Tibial artery (tissue), 4 donors: ENCODE measurements around the gene C6orf52.

Experiments
- DNase-seq, 2 donors: peaks; one replicate each; pipeline ENCODE4 v3.0.0-alpha.2; 2019
- H3K27ac ChIP-seq, 2 donors: fragments of 200-600 bp; sonication (generic) in 1 of 2; 1 replicate in 1 of 2; 2 replicates in 1 of 2; pipeline ENCODE4 v1.5.1; 2018 to 2019; ENCODE audit warnings: mild to moderate bottlenecking in 1 of 2
- H3K27me3 ChIP-seq, 2 donors: fragments of 200-600 bp; sonication (generic) in 1 of 2; one replicate each; pipeline versions ENCODE4 v1.5.1 to v1.6.0; 2016 to 2019
- H3K36me3 ChIP-seq, 3 donors: fragments of 200-600 bp; sonication (generic) in 2 of 3; one replicate each; pipeline ENCODE4 v1.5.1; 2016 to 2019; ENCODE audit warnings: mild to moderate bottlenecking in 2 of 3
- H3K4me1 ChIP-seq, 4 donors: fragments of 200-600 bp; sonication (generic) in 2 of 4; 1 replicate in 3 of 4; 2 replicates in 1 of 4; pipeline ENCODE4 v1.5.1; 2016 to 2019
- H3K4me3 ChIP-seq, 2 donors: fragments of 200-600 bp; sonication (generic) in 1 of 2; 1 replicate in 1 of 2; 2 replicates in 1 of 2; pipeline ENCODE4 v1.5.1; 2018 to 2019; ENCODE audit warnings: mild to moderate bottlenecking in 2 of 2
- H3K9me3 ChIP-seq, 3 donors: fragments of 200-600 bp; sonication (generic) in 1 of 3; one replicate each; pipeline ENCODE4 v1.5.1; 2016 to 2019
- CTCF ChIP-seq, 2 experiments: fragments of 200-600 bp in 1 of 2; fragments of 450-650 bp in 1 of 2; IDR thresholded peaks; one replicate each; pipeline ENCODE4 v1.5.1; 2017 to 2019; ENCODE audit warnings: antibody characterized with exemption in 2 of 2, mild to moderate bottlenecking in 1 of 2, moderate library complexity in 1 of 2
- intact Hi-C: fragments of 100-400 bp; cut with DNase I; formaldehyde crosslinking; loops from one replicate; pipeline ENCODE4 v1.15.0; 2023; ENCODE audit warnings: low total_unique reads

C6orf52 gene

DNA sequence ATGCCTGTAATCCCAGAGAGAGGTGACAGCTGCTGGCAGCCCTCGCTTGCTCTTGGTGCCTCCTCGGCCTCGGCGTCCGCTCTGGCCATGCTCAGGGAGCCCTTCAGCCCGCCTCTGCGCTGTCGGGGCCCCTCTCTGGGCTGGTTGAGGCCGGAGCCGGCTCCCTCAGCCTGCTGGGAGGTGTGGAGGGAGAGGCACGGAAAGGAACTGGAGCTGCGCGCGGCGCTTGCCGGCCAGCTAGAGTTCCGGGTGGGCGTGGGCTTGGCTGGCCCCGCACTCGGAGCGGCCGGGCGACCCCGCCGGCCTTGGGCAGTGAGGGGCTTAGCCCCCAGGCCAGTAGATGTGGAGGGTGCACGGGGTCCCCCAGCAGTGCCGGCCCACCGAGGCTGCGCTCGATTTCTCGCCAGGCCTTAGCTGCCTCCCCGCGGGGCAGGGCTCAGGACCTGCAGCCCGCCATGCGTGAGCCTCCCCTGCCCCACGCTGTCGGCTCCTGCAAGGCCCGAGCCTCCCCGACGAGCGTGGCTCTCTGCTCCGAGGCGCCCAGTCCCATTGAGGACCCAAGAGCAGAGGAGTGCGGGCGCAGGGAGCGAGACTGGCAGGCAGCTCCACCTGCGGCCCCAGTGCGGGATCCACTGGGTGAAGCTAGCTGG, 34.6 kb downstream of the C6orf52 start:
- Histone ChIP-seq H3K27ac (peak overlapping the region in 1 of 2 donors; percentile 56), H3K9me3 (peaks cover 0 to 5% (median 4%) of the 10 kb centered on the region in 3 donors), H3K36me3 (no peaks in the 10 kb centered on the region), H3K27me3 (no peaks in the 10 kb centered on the region), H3K4me1 (no peaks in the 10 kb centered on the region), H3K4me3 (peak overlapping the region in 1 of 2 donors; percentile 41)
- TF ChIP-seq CTCF (IDR thresholded peaks at IDR 0.05), result no peak
- intact Hi-C loops, result no loop called here
- DNase-seq, result no peak

DNA sequence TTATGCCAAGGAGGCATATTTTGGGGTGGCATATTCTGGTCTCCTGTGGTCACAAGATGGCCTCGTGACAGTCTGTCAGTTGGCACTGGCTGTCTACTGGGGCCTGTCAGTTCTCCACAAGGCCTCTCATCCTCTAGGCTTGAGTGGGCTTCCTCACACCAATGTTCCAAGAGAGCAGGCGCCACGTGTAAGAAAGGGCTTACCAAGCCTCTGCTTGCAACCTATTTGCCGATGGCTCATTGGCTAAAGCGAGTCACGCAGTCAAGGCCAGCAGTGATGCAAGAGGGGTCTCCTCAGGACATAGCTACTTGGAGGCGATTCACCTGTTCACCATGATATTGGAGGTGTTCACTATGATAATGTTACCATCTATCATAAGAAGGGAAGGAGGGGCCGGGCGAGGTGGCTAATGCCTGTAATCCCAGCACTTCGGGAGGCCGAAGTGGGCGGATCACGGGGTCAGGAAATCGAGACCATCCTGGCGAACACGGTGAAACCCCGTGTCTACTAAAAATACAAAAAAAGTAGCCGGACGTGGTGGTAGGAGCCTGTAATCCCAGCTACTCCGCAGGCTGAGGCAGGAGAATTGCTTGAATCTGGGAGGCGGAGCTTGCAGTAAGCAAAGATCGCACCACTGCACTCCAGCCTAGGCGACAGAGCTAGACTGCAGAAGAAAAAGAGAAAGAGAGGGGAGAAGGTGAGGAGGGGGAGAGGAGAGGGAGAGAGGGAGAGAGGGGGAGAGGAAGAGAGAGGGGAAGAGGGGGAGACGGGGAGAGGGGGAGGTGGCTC, 35.3 kb downstream of the C6orf52 start:
- no peak for DNase-seq
- Histone ChIP-seq H3K4me3 (peak overlapping the region in 1 of 2 donors; percentile 41), H3K36me3 (no peaks in the 10 kb centered on the region), H3K4me1 (no peaks in the 10 kb centered on the region), H3K27ac (peak overlapping the region in 1 of 2 donors; percentile 56), H3K9me3 (no peaks in the 10 kb centered on the region), H3K27me3 (no peaks in the 10 kb centered on the region)
- TF ChIP-seq CTCF (IDR thresholded peaks at IDR 0.05), result no peak
- intact Hi-C loops, result no loop called here

DNA sequence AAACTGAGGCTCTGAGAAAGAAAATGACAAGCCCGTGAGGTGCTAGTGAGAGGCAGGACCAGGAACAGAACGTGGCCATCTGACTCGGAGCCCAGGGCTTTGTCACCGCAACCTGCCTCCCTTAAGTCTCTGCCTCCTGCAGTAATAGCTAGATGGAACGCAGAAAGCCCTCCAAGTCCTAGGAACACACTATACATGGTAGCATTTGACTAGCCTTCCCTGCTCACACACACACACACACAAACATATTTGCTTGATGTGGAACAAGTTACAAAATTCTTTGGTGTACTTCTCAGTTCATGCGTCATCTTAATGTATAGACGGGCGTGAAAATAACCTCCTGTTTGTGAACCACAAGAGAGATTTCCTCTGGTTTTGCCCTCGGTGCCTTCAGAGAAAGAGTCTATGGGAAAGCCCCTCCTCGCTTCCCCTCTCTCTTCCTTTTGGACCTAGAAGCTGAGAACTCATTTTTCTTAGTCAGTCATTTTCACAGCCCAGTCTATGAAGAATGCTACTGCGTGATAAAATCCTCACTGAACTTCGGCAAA, 38.8 kb downstream of the C6orf52 start:
- Histone ChIP-seq H3K4me1 (no peaks in the 10 kb centered on the region), H3K4me3 (no peak overlapping the region), H3K27me3 (peaks cover 0 to 3% of the 10 kb centered on the region in 2 donors), H3K9me3 (no peaks in the 10 kb centered on the region), H3K27ac (no peak overlapping the region), H3K36me3 (no peaks in the 10 kb centered on the region)
- no peak for TF ChIP-seq CTCF (IDR thresholded peaks at IDR 0.05)
- intact Hi-C loops, result no loop called here
- no peak for DNase-seq

DNA sequence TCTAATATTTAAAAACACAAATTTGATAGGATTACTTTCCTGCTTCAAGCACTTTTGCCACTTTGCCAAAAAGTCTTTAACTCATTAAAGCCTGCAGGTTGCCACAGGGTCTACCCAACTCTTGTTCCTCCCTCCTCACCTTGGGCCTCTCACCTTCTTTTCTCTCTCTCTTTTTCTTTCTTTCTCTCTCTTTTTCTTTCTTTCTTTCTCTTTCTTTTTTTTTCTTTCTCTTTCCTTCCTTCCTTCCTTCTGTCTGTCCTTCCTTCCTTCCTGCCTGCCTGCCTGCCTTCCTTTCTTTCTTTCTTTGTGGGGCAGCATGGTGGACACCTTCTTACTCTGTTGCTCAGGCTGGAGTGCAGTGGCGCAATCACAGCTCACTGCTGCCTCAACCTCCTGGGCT, 50.2 kb downstream of the C6orf52 start:
- no peak for TF ChIP-seq CTCF (IDR thresholded peaks at IDR 0.05)
- Histone ChIP-seq H3K9me3 (no peaks in the 10 kb centered on the region), H3K27me3 (no peaks in the 10 kb centered on the region), H3K4me1 (peaks cover 0 to 7% (median 0%) of the 10 kb centered on the region in 4 donors), H3K36me3 (no peaks in the 10 kb centered on the region), H3K27ac (no peak overlapping the region), H3K4me3 (no peak overlapping the region)
- intact Hi-C loops, result no loop called here
- no peak for DNase-seq

DNA sequence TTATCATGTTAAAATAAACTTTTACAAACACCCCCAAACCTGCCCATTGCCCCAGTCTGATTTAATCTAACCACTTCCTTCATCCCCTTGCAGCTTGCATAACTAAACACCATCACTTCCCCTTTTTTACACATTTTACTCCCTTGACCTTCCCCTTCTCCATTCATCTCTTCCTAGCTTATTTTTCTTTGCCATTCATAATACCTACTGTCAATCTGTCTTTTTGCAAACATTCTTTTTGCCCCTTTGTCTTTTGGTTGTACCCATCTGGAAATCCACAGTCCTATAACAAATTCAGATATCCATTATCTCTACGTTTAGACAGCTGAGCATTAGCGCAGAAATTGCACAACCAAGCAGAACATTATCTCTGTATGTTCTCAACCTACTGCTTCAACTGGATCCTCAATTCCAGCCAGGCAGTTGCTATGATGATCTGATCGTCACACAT, 51.2 kb downstream of the C6orf52 start:
- peaks cover 0 to 7% (median 0%) of the 10 kb centered on the region in 4 donors for H3K4me1 ChIP-seq
- TF ChIP-seq CTCF (IDR thresholded peaks at IDR 0.05), result no peak
- H3K9me3 ChIP-seq, result no peaks in the 10 kb centered on the region
- H3K36me3 ChIP-seq, result no peaks in the 10 kb centered on the region
- H3K27ac ChIP-seq, result no peak overlapping the region
- H3K4me3 ChIP-seq, result no peak overlapping the region
- DNase-seq, result no peak
- intact Hi-C loops, result no loop called here
- H3K27me3 ChIP-seq, result no peaks in the 10 kb centered on the region
